Hepatocyte (in vitro differentiated cells): ENCODE data around the gene ENDOD1.

Experiments
- EZH2 ChIP-seq: fragments of 200-600 bp; sonication (generic); IDR thresholded peaks from 2 replicates; pipeline ENCODE4 v1.6.1; 2016; ENCODE audit warnings: antibody characterized with exemption, mild to moderate bottlenecking, borderline replicate concordance
- TF ChIP-seq, protein P1 (sequence below): fragments of 200-600 bp; sonication (generic); IDR thresholded peaks from 2 replicates; pipeline ENCODE4 v1.5.1; 2016; ENCODE audit warnings: antibody characterized with exemption, mild to moderate bottlenecking; ENCODE audit not compliant: poor library complexity

DNA sequence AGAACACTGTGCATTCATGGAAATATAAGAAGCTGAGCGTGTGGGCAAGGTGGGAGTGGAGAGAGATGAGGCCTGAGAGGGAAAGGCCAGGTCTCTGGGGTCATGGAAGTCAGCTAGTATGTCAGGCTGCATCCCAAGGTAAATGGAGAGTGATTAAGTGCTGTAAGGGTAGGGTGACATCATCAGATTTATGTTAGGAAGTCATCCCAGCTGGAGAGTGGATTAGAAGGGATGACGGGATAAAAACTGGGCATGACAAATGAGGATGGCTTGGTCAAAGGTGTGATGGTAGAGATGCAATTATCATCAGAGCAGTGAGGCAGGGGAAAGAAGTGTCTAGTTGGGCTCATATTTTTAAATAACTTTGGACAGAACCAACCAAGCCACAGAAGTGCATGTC, 3.5 kb upstream of the ENDOD1 start:
- TF ChIP-seq, protein P1, sequence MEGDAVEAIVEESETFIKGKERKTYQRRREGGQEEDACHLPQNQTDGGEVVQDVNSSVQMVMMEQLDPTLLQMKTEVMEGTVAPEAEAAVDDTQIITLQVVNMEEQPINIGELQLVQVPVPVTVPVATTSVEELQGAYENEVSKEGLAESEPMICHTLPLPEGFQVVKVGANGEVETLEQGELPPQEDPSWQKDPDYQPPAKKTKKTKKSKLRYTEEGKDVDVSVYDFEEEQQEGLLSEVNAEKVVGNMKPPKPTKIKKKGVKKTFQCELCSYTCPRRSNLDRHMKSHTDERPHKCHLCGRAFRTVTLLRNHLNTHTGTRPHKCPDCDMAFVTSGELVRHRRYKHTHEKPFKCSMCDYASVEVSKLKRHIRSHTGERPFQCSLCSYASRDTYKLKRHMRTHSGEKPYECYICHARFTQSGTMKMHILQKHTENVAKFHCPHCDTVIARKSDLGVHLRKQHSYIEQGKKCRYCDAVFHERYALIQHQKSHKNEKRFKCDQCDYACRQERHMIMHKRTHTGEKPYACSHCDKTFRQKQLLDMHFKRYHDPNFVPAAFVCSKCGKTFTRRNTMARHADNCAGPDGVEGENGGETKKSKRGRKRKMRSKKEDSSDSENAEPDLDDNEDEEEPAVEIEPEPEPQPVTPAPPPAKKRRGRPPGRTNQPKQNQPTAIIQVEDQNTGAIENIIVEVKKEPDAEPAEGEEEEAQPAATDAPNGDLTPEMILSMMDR: no peak
- no peak for TF ChIP-seq EZH2
